ENCODE results near the gene UBE2Q2.

The UBE2Q2 gene

DNA sequence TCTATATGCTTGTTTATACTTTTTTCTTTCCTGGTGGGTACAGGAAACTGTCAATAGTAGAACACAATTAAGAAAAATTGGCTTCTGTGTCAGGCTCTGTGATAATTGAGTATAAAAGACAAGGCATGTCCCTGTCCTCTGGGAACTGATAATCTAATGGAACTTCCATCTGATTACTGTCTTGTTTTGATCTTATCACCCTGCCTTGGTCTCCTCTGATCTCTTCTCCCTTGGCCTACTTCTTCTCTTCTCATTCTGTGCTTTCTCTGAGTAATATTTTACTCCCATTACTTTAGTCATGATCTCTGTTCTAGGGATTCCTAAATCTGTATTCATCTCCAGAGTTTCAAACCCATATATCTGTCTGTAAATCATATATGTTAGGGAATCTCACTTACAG, 14.6 kb downstream of the UBE2Q2 start:
- no peak for TF ChIP-seq CTCF (IDR thresholded peaks at IDR 0.05; ENCODE audit: low read depth, low read length)
- Histone ChIP-seq H3K9ac (ENCODE audit: low read length) (no peak overlapping the region), H4K20me1 (ENCODE audit: insufficient read depth, low read length) (peaks cover 13% of the 10 kb centered on the region)

DNA sequence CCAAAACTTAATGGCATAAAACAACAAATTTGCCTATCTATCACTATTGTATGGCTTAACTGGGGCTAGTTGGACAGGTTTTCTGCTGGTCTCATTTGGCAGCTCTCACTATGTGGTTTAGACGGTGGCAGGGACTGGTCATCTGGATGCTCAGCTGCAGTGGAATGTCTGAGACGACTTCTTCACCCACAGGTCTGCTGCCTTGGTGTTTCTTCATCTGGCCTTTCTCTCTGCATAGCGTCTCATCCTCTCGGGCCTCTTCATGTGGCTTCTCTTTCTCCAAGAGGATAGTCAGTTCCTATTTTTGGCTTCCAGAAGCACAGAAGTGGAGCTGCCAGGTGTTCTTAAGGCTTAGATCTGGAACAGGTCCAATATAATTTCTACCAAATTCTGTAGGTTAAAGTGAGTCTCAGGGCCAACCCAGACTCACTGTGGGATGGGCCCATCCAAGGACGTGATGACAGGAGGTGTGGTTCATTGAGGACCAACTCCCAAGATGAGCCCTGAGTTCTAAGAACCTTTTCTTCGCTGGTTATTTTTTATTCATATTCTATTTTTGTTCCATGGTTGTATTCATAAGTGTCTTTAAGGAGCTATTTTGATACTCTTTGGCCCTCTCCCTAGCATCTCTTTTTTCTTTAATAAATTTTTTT, 18.6 kb downstream of the UBE2Q2 start:
- Histone ChIP-seq H3K4me3 (ENCODE audit: low read length) (no peak overlapping the region), H3K27me3 (ENCODE audit: low read depth, low read length) (no peaks in the 10 kb centered on the region), H2AFZ (ENCODE audit: low read depth, low read length) (no peak overlapping the region), H4K20me1 (ENCODE audit: insufficient read depth, low read length) (peaks cover 11% of the 10 kb centered on the region), H3K27ac (ENCODE audit: low read length) (no peak overlapping the region), H3K79me2 (ENCODE audit: low read length) (peaks cover 22% of the 10 kb centered on the region), H3K4me2 (ENCODE audit: low read length) (no peak overlapping the region), H3K9ac (ENCODE audit: low read length) (no peak overlapping the region), H3K4me1 (ENCODE audit: low read length) (peaks cover 7% of the 10 kb centered on the region), H3K36me3 (replicated peaks; ENCODE audit: low read depth, low read length) (peaks cover 13% of the 10 kb centered on the region), H3K9me3 (ENCODE audit: insufficient read depth, low read length) (no peaks in the 10 kb centered on the region)
- TF ChIP-seq CTCF (IDR thresholded peaks at IDR 0.05; ENCODE audit: low read depth, low read length): no peak
- TF ChIP-seq EZH2phosphoT487 (IDR thresholded peaks at IDR 0.05; ENCODE audit: low read depth): no peak

More for the DNA sequence above, 14.6 kb downstream of the UBE2Q2 start:
- no peaks in the 10 kb centered on the region for H3K9me3 ChIP-seq (ENCODE audit: insufficient read depth, low read length)
- no peak overlapping the region for H2AFZ ChIP-seq (ENCODE audit: low read depth, low read length)
- H3K4me2 ChIP-seq (ENCODE audit: low read length): no peak overlapping the region
- H3K27ac ChIP-seq (ENCODE audit: low read length): no peak overlapping the region
- peaks cover 15% of the 10 kb centered on the region for H3K36me3 ChIP-seq (replicated peaks; ENCODE audit: low read depth, low read length)
- H3K4me3 ChIP-seq (ENCODE audit: low read length): no peak overlapping the region
- H3K4me1 ChIP-seq (ENCODE audit: low read length): no peaks in the 10 kb centered on the region
- no peaks in the 10 kb centered on the region for H3K27me3 ChIP-seq (ENCODE audit: low read depth, low read length)
- H3K79me2 ChIP-seq (ENCODE audit: low read length): peaks cover 20% of the 10 kb centered on the region

DNA sequence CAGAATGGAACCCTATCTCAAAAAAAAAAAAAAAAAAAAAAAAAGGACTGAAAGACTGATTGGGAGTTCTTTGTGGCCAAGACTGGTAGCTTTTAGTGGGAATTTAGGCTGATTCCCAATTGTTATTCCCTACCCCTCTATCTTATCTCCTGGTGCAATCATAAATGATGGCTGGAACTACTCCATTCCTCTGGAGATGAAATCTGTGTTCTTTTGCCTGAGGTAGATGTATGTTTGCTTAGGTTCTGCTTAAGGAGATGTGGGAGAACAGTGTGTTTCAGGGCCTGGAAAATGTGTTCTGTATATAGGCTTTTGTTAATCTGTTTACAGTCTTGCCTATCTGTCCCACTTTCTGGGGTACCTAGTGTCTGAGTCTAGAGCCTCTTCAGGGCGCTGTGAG, 19.5 kb downstream of the UBE2Q2 start:
- H3K36me3 ChIP-seq (replicated peaks; ENCODE audit: low read depth, low read length): peaks cover 13% of the 10 kb centered on the region
- H3K79me2 ChIP-seq (ENCODE audit: low read length): peaks cover 25% of the 10 kb centered on the region

More for the DNA sequence above, 19.5 kb downstream of the UBE2Q2 start:
- Histone ChIP-seq H3K9me3 (ENCODE audit: insufficient read depth, low read length) (no peaks in the 10 kb centered on the region), H4K20me1 (ENCODE audit: insufficient read depth, low read length) (peaks cover 18% of the 10 kb centered on the region), H3K27me3 (ENCODE audit: low read depth, low read length) (no peaks in the 10 kb centered on the region), H2AFZ (ENCODE audit: low read depth, low read length) (no peak overlapping the region), H3K9ac (ENCODE audit: low read length) (no peak overlapping the region), H3K4me2 (ENCODE audit: low read length) (no peak overlapping the region), H3K4me1 (ENCODE audit: low read length) (peaks cover 16% of the 10 kb centered on the region), H3K4me3 (ENCODE audit: low read length) (no peak overlapping the region), H3K27ac (ENCODE audit: low read length) (no peak overlapping the region)
- no peak for TF ChIP-seq CTCF (IDR thresholded peaks at IDR 0.05; ENCODE audit: low read depth, low read length)
- no peak for TF ChIP-seq EZH2phosphoT487 (IDR thresholded peaks at IDR 0.05; ENCODE audit: low read depth)
